ENCODE measurements around the gene LRRC61.

DNA sequence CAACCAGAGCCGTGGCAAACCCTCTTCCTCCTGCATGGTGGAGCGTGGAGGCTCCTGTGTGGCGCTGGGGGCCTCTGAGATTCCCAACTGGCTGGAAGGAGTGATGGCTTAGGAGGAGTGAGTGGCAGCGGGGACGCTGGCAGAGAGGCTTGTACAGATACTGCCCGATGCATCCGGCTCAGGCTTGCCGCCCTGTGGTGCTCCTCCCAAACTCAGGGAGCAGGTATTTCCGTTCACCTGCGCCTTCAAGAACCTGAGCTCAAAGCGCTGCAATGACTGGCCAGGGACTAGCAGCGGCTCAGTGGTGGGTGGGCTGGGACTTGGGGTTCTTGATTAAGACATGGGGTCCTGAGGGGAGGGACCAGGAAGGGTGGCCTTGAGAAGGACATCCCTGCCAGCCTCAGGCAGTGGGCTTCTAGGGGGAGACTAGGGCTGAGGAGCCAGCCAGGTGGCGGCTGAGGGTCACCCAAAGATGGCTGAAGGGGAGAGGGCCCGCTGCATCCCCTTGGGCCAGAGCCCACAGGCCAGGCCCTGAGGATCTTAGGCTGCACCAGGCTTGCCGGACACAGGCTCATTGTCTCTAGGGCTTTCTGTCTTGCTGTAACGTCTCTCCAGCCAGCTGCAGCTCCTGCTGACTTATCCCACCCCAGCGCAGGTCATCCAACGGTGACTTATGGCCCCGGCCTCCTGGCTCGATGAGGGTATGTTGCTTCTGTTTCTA lies 59.1 kb downstream of the LRRC61 start:
- no peak for TF ChIP-seq GATA3 (IDR thresholded peaks at IDR 0.05; ENCODE audit: low read depth, low read length)
- no peak for TF ChIP-seq GATA2 (IDR thresholded peaks at IDR 0.05; ENCODE audit: low read depth, low read length)
